Spleen (tissue), 7 donors: ENCODE data around the gene PRDM16.

Source experiments
- CTCF ChIP-seq, 11 experiments: fragments of 200-600 bp in 7 of 11; fragments of 450-650 bp in 4 of 11; sonication (generic) in 4 of 11; IDR thresholded peaks in 8 of 11; conservative IDR thresholded peaks in 3 of 11; 1 replicate in 7 of 11; 2 replicates in 4 of 11; pipeline versions ENCODE4 v1.4.0 to v1.8.0; 2016 to 2021; ENCODE audit warnings: antibody characterized with exemption in 11 of 11, inconsistent platforms in 4 of 11, mild to moderate bottlenecking in 1 of 11
- POLR2A ChIP-seq, 3 donors: fragments of 450-650 bp; IDR thresholded peaks; one replicate each; pipeline ENCODE4 v1.5.1; 2017; ENCODE audit warnings: antibody characterized with exemption in 3 of 3, mild to moderate bottlenecking in 1 of 3
- POLR2AphosphoS5 ChIP-seq, 3 donors: sonication (generic); formaldehyde crosslinking; IDR thresholded peaks; one replicate each; pipeline ENCODE4 v1.5.1; 2017; ENCODE audit warnings: antibody characterized with exemption in 3 of 3
- donor health status: DM: no; HTN: no; CAD: no; lungs with moderate emphysema.
- donor health status: DM: no; HTN: no; CAD: no.
- donor health status: DM: no; HTN: no; CAD: no.

- no peak for TF ChIP-seq CTCF (IDR thresholded peaks at IDR 0.05 in 8 of 11, conservative IDR thresholded peaks at IDR 0.05 in 3 of 11)
- no peak for TF ChIP-seq POLR2AphosphoS5 (IDR thresholded peaks at IDR 0.05)
- TF ChIP-seq POLR2A (IDR thresholded peaks at IDR 0.05): no peak
These were observed 188.8 kb downstream of the PRDM16 start for GRCh38 chr1:3257788-3258187.
